Measurements from ENCODE around the gene ACADS.

GRCh38 chr12:120680165-120680738 is 45.4 kb upstream of the ACADS start:
- TF ChIP-seq, protein P1, sequence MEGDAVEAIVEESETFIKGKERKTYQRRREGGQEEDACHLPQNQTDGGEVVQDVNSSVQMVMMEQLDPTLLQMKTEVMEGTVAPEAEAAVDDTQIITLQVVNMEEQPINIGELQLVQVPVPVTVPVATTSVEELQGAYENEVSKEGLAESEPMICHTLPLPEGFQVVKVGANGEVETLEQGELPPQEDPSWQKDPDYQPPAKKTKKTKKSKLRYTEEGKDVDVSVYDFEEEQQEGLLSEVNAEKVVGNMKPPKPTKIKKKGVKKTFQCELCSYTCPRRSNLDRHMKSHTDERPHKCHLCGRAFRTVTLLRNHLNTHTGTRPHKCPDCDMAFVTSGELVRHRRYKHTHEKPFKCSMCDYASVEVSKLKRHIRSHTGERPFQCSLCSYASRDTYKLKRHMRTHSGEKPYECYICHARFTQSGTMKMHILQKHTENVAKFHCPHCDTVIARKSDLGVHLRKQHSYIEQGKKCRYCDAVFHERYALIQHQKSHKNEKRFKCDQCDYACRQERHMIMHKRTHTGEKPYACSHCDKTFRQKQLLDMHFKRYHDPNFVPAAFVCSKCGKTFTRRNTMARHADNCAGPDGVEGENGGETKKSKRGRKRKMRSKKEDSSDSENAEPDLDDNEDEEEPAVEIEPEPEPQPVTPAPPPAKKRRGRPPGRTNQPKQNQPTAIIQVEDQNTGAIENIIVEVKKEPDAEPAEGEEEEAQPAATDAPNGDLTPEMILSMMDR (IDR thresholded peaks at IDR 0.05): no peak
- no peak for TF ChIP-seq POLR2A (IDR thresholded peaks at IDR 0.05)
